ENCODE measurements around the gene MTHFD1L. TPM values are rescaled to one million over a fixed set of nuclear protein-coding genes. Genes with fewer than 3 reads are reported as not detected.

Gene MTHFD1L
- total and polyA plus RNA-seq, 2 donors (not counting 3 experiments of a cell fraction or from before 2014, with no cell fraction given): 40.2 to 120 TPM

GRCh38 chr6:150977281-150977680, 111.8 kb downstream of the MTHFD1L start:
- Histone ChIP-seq H2AFZ (ENCODE audit: low read depth, low read length) (no peak overlapping the region), H3K9me3 (replicated peaks; ENCODE audit: control insufficient read depth, insufficient read depth, low read length) (no peaks in the 10 kb centered on the region), H3K4me1 (ENCODE audit: control insufficient read depth, extremely low read depth, insufficient read depth, low read length) (peaks cover 25% of the 10 kb centered on the region), H3K27me3 (ENCODE audit: control insufficient read depth in 2 of 2, insufficient read depth in 2 of 2, low read length in 2 of 2) (no peaks in the 10 kb centered on the region), H3K36me3 (ENCODE audit: control insufficient read depth in 2 of 2, extremely low read depth in 1 of 2, insufficient read depth in 2 of 2, low read length in 2 of 2) (peaks cover 7 to 10% of the 10 kb centered on the region in 2 experiments), H3K79me2 (ENCODE audit: control insufficient read depth, insufficient read depth, low read length) (peaks cover 2% of the 10 kb centered on the region), H3K9me1 (replicated peaks; ENCODE audit: control insufficient read depth, extremely low read depth, insufficient read depth, low read length) (no peaks in the 10 kb centered on the region), H3K4me2 (ENCODE audit: insufficient read depth, low read length) (no peak overlapping the region), H4K20me1 (replicated peaks; ENCODE audit: control insufficient read depth, extremely low read depth, insufficient read depth, low read length) (no peaks in the 10 kb centered on the region), H3K27ac (ENCODE audit: insufficient read depth, low read depth, low read length) (no peak overlapping the region), H3K9ac (replicated peaks; ENCODE audit: extremely low read depth, insufficient read depth, low read length) (no peak overlapping the region), H3K4me3 (replicated peaks in 1 of 3; ENCODE audit: insufficient read depth in 1 of 3, low read depth in 1 of 3, low read length in 3 of 3) (no peak overlapping the region)
- dilution Hi-C loops (cut with MboI; ENCODE audit: extremely low pct_ligation_motif_present, low sequenced_read_pairs): no loop called here
- CTCF ChIA-PET: no interaction called here
- no peak for FAIRE-seq
- DNase-seq (ENCODE audit: low read depth, low spot score): peak; percentile 16
- no TSS peak for BruUV-seq (replicated peaks)
- POLR2A ChIA-PET: no interaction called here
- intact Hi-C loops (cut with micrococcal nuclease): no loop called here
- no peak for TF ChIP-seq POLR2A (IDR thresholded peaks at IDR 0.05; ENCODE audit: low read depth, low read length)
- no peak for TF ChIP-seq MYC (IDR thresholded peaks at IDR 0.05; ENCODE audit: low read depth, low read length)
- no peak for TF ChIP-seq EZH2 (IDR thresholded peaks at IDR 0.05; ENCODE audit: borderline replicate concordance, low read depth, low read length, severe bottlenecking)
- TF ChIP-seq JUN (IDR thresholded peaks at IDR 0.05; ENCODE audit: borderline replicate concordance, insufficient read depth, insufficient read length, low read depth): no peak
- TF ChIP-seq CTCF (IDR thresholded peaks at IDR 0.05; ENCODE audit: extremely low read depth in 1 of 2, insufficient read depth in 1 of 2, low read depth in 1 of 2, low read length in 2 of 2): no peak
- TF ChIP-seq POLR2AphosphoS5 (IDR thresholded peaks at IDR 0.05; ENCODE audit: insufficient read depth, low read depth, low read length): no peak
- TF ChIP-seq GATA2 (IDR thresholded peaks at IDR 0.05; ENCODE audit: insufficient read depth, insufficient read length, low read depth, low read length): no peak
- TF ChIP-seq FOS (IDR thresholded peaks at IDR 0.05; ENCODE audit: borderline replicate concordance, insufficient read depth, low read length): no peak
- TF ChIP-seq MAX (IDR thresholded peaks at IDR 0.05; ENCODE audit: insufficient read depth, insufficient read length): no peak
